Measurements from ENCODE around the gene ACSF3.

- TF ChIP-seq CTCF (conservative IDR thresholded peaks at IDR 0.05; ENCODE audit: low read length) (no peak), EZH2phosphoT487 (IDR thresholded peaks at IDR 0.05; ENCODE audit: borderline replicate concordance, low read depth, low read length) (no peak)
These were observed 36.8 kb downstream of the ACSF3 start for GRCh38 chr16:89130448-89130847.
